ENCODE measurements around the gene RNF213. TPM values are rescaled to one million over a fixed set of nuclear protein-coding genes. Genes with fewer than 3 reads are reported as not detected.

RNF213 gene
- total RNA-seq, 1 experiment from 2014 or later, result 44.5 TPM

- TF ChIP-seq MAX (IDR thresholded peaks at IDR 0.05), result peak; percentile 72
- TF ChIP-seq YY1 (IDR thresholded peaks at IDR 0.05; ENCODE audit: extremely low read depth, insufficient replicate concordance, low read depth, low read length), result peak; percentile 55
- peak; percentile 92 for TF ChIP-seq JUND (IDR thresholded peaks at IDR 0.05)
- TF ChIP-seq CBX3 (IDR thresholded peaks at IDR 0.05; ENCODE audit: low read depth), result peak; percentile 78; the same call in 1 of the 2 replicates
- TF ChIP-seq CEBPB (IDR thresholded peaks at IDR 0.05; ENCODE audit: low read depth), result no peak
- TF ChIP-seq ZFX (IDR thresholded peaks at IDR 0.05), result no peak
- no peak for TF ChIP-seq ATF3 (IDR thresholded peaks at IDR 0.05)
- TF ChIP-seq SIN3A (IDR thresholded peaks at IDR 0.05; ENCODE audit: low read depth), result peak; percentile 89
- TF ChIP-seq SP1 (IDR thresholded peaks at IDR 0.05; ENCODE audit: low read depth), result peak; percentile 87
- no peak for TF ChIP-seq EZH2 (IDR thresholded peaks at IDR 0.05)
- TF ChIP-seq ZBTB33 (IDR thresholded peaks at IDR 0.05; ENCODE audit: extremely low read depth, insufficient replicate concordance, low read length), result no peak
Measured at GRCh38 chr17:80254396-80255251, 6.0 kb upstream of the RNF213 start (continued).

GRCh38 chr17:80256034-80256350, 4.7 kb upstream of the RNF213 start:
- POLR2A ChIA-PET, result no interaction called here
- no peak overlapping the region for H3K4me3 ChIP-seq (replicated peaks in 1 of 2; ENCODE audit: low read depth in 1 of 2, low read length in 2 of 2)
- no peaks in the 10 kb centered on the region for H3K9me2 ChIP-seq (ENCODE audit: insufficient read depth)
- H2AFZ ChIP-seq (ENCODE audit: low read depth, low read length, poor library complexity, severe bottlenecking), result no peak overlapping the region
- H3K9ac ChIP-seq (ENCODE audit: low read length), result no peak overlapping the region
- ATAC-seq (no peak), DNase-seq (ENCODE audit: low read depth, low spot score) (no peak)
- H3K4me1 ChIP-seq (ENCODE audit: control insufficient read depth in 1 of 2, insufficient read depth in 2 of 2, low read length in 2 of 2), result peaks cover 46 to 72% of the 10 kb centered on the region in 2 experiments
- no TSS peak for BruUV-seq (replicated peaks)
- TF ChIP-seq ZFX (IDR thresholded peaks at IDR 0.05) (no peak), YY1 (IDR thresholded peaks at IDR 0.05; ENCODE audit: extremely low read depth, insufficient replicate concordance, low read depth, low read length) (no peak), POLR2AphosphoS5 (IDR thresholded peaks at IDR 0.05; ENCODE audit: low read depth, low read length) (no peak), ATF3 (IDR thresholded peaks at IDR 0.05) (no peak), EGR1 (IDR thresholded peaks at IDR 0.05; ENCODE audit: low read depth) (no peak), SRF (IDR thresholded peaks at IDR 0.05; ENCODE audit: low read depth) (no peak), FOSL1 (IDR thresholded peaks at IDR 0.05; ENCODE audit: low read depth) (no peak), EZH2 (IDR thresholded peaks at IDR 0.05) (no peak), ZNF274 (IDR thresholded peaks at IDR 0.05; ENCODE audit: low read depth, low read length) (no peak), SP1 (IDR thresholded peaks at IDR 0.05; ENCODE audit: low read depth) (no peak), POLR2A (IDR thresholded peaks at IDR 0.05; ENCODE audit: borderline replicate concordance, extremely low read depth, insufficient read depth, insufficient read length) (no peak), RAD21 (IDR thresholded peaks at IDR 0.05; ENCODE audit: low read depth) (no peak), REST (IDR thresholded peaks at IDR 0.05; ENCODE audit: low read depth) (no peak)
- no peaks in the 10 kb centered on the region for H3K36me3 ChIP-seq (ENCODE audit: control insufficient read depth in 1 of 2, insufficient read depth in 2 of 2, low read length in 2 of 2)
- CTCF ChIA-PET, result no interaction called here
- H3K27ac ChIP-seq (ENCODE audit: low read depth, low read length), result no peak overlapping the region; the same call in 1 of the 2 replicates
- H3K79me2 ChIP-seq (ENCODE audit: insufficient read depth, low read length), result no peaks in the 10 kb centered on the region
- RAD21 ChIA-PET (ENCODE audit: low non-redundant PET in 1 of 2, low total read pairs in 2 of 2, uncharacterized antibody in 2 of 2, unreplicated experiment in 2 of 2), result no interaction called here
- no peaks in the 10 kb centered on the region for H4K20me1 ChIP-seq (ENCODE audit: insufficient read depth)
- intact Hi-C loops (cut with micrococcal nuclease), result no loop called here
- no peak overlapping the region for H3K4me2 ChIP-seq (ENCODE audit: low read length)
- no peaks in the 10 kb centered on the region for H3K9me3 ChIP-seq (ENCODE audit: control insufficient read depth in 1 of 2, insufficient read depth in 1 of 2, low read depth in 1 of 2, low read length in 2 of 2)
- no peaks in the 10 kb centered on the region for H3K27me3 ChIP-seq (ENCODE audit: insufficient read depth, low read length)
